ENCODE data around the gene PHKG1. TPM values are rescaled to one million over a fixed set of nuclear protein-coding genes. Genes with fewer than 3 reads are reported as not detected.
A peak's percentile ranks its signal among the peaks of the same experiment; 100 is the strongest.
"Not testable (repeated sequence)": the region's sequence is repeated elsewhere in the genome, so short reads cannot be mapped to it uniquely, and the experiment has no call there.

The PHKG1 gene
- total RNA-seq, 2 donors from 2014 or later = 11.7 to 27.3 TPM

DNA sequence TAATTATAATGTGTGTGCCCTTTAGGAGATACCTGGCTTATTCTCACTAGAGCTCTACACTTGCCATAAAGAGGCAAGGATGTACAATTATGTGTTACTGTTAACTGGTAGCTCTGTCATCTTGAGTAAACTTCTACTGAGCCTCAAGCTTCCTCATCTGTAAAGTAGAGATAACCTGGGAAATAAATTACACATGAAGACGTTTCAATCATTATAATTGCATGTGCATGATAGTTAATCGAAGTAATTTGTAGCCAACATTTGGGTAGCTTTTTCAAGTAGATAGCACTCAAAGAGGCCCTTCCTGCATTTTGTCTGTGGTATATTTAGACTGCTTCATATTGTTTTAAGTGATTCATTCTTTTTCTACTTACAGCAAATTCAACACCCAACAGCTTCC is 38.8 kb downstream of the PHKG1 start:
- H3K9me3 ChIP-seq = no peaks in the 10 kb centered on the region
- no peak overlapping the region for H3K4me3 ChIP-seq
- H3K4me1 ChIP-seq = peaks cover 0 to 33% of the 10 kb centered on the region in 2 donors
- no peak for TF ChIP-seq CTCF (IDR thresholded peaks at IDR 0.05)
- H3K27me3 ChIP-seq = no peaks in the 10 kb centered on the region
- no peak overlapping the region for H3K27ac ChIP-seq
- DNase-seq (ENCODE audit: low spot score) = no peak
- peaks cover 58% of the 10 kb centered on the region for H3K36me3 ChIP-seq

- Histone ChIP-seq H3K27me3 (no peaks in the 10 kb centered on the region), H3K27ac (no peak overlapping the region), H3K36me3 (peaks cover 52% of the 10 kb centered on the region), H3K4me3 (no peak overlapping the region), H3K4me1 (peaks cover 0 to 38% of the 10 kb centered on the region in 2 donors), H3K9me3 (no peaks in the 10 kb centered on the region)
- DNase-seq (ENCODE audit: low spot score) = no peak
- no peak for TF ChIP-seq CTCF (IDR thresholded peaks at IDR 0.05)
Measured at GRCh38 chr7:56053379-56053778, 39.4 kb downstream of the PHKG1 start.

DNA sequence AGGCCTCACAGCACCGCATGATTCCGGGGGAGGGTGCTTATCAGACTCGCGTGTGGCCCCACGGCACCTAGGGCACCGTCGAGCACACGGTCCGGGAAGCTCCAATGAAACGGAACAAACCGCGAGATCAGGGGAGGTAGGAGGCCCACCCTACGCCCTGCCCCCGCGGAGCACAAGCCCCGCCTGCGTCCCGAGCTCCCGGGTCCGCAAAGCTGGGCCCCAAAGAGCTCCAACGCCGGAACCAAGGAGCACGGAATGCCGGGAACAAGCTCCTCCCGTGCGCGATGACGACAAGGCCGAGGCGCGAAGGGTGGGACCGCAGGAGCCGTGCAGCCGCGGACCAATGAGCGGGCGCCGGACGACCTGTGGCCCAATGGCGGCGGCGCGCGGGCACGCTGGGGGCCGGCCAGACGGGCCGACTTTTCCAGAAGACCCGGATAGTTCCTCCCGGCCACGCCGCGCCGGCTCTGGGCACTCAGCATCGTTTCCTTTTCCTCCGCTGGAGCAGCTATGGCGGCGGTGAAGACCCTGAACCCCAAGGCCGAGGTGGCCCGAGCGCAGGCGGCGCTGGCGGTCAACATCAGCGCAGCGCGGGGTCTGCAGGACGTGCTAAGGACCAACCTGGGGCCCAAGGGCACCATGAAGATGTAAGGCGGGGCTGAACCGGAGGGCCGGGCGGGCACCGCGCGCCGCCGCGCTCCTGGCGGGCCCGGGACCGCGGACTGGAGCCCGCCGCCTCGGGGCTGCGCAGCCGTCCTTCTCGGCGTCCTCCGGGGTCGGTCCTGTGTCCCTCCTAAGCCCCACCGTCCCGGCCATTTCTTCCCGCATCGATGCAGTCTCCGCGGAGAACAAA is 41.2 kb downstream of the PHKG1 start, which contains the start of the genes CCT6A and PSPH:
Gene CCT6A, plus strand, starts transcription at position 427 of the 853 bp plus-strand sequence. Its CDS starts 84 bp downstream, at position 511.
Gene PSPH, minus strand, starts transcription at position 106 of the 853 bp plus-strand sequence. CDS start 30,232 bp downstream, outside the sequence.
- DNase-seq (ENCODE audit: low spot score) = peak; percentile 97
- Histone ChIP-seq H3K27me3 (no peaks in the 10 kb centered on the region), H3K4me3 (peak within 1 kb of the TSS; percentile 76 to 82), H3K9me3 (no peaks in the 10 kb centered on the region), H3K36me3 (peaks cover 33% of the 10 kb centered on the region), H3K27ac (peak within 1 kb of the TSS; percentile 88 to 90), H3K4me1 (peaks cover 0 to 41% of the 10 kb centered on the region in 2 donors)
- TF ChIP-seq CTCF (IDR thresholded peaks at IDR 0.05) = no peak

GRCh38 chr7:56051053-56051338 is 41.8 kb downstream of the PHKG1 start:
- TF ChIP-seq CTCF (IDR thresholded peaks at IDR 0.05) = no peak
- Histone ChIP-seq H3K27me3 (no peaks in the 10 kb centered on the region), H3K27ac (peak overlapping the region; percentile 88 to 90), H3K9me3 (no peaks in the 10 kb centered on the region), H3K36me3 (peaks cover 28% of the 10 kb centered on the region), H3K4me3 (peak overlapping the region; percentile 76 to 82), H3K4me1 (peaks cover 0 to 44% of the 10 kb centered on the region in 2 donors)
- DNase-seq (ENCODE audit: low spot score) = no peak

DNA sequence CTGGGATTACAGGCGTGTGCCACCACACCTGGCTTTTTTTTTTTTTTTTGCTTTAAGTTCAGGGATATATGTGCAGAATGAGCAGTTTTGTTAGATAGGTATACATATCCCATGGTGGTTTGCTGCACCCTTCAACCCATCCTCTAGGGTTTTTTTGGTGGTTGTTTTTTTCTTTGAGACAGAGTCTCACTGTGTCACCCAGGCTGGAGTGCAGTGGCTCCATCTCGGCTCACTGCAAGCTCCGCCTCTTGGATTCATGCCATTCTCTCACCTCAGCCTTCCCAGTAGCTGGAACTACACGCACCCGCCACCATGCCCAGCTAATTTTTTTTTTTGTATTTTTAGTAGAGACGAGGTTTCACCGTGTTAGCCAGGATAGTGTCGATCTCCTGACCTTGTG is 44.0 kb downstream of the PHKG1 start:
- DNase-seq (ENCODE audit: low spot score); H3K4me3 ChIP-seq; H3K36me3 ChIP-seq; H3K9me3 ChIP-seq; H3K27me3 ChIP-seq: not testable (repeated sequence)
- H3K4me1 ChIP-seq = peaks cover 0 to 44% of the 10 kb centered on the region in 2 donors
- H3K27ac ChIP-seq = peak overlapping the region in 1 of 2 donors; percentile 21

- H3K36me3 ChIP-seq = peaks cover under 1% of the 10 kb centered on the region
- H3K9me3 ChIP-seq = no peaks in the 10 kb centered on the region
- no peak for DNase-seq (ENCODE audit: low spot score)
- TF ChIP-seq CTCF (IDR thresholded peaks at IDR 0.05) = no peak
- H3K27ac ChIP-seq = no peak overlapping the region
- H3K4me1 ChIP-seq = peaks cover 0 to 42% of the 10 kb centered on the region in 2 donors
- H3K4me3 ChIP-seq = no peak overlapping the region
- no peaks in the 10 kb centered on the region for H3K27me3 ChIP-seq
Measured at GRCh38 chr7:56048245-56048644, 44.5 kb downstream of the PHKG1 start.

DNA sequence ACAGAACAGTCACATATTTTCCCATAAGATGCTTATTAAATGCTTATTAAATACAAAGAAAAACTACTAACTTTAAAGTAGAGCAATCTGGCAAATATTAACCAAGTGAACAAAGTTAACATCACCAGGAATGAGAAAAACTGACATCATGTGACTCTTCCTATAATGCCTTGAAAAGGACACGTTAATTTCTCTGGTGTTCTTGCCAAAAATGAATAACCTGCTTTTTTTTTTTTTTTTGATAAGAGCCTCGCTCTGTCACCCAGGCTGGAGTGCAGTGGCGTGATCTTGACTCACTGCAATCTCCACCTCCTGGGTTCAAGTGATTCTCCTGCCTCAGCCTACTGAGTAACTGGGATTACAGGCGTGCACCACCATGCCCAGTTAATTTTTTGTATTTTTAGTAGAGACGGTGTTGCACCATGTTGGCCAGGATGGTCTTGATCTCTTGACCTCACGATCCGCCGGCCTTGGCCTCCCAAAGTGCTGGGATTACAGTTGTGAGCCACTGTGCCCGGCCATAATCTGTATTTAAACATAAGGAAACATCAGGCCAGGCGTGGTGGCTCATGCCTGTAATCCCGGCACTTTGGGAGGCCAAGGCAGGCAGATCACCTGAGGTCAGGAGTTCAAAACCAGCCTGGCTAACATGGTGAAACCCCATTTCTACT is 45.2 kb downstream of the PHKG1 start:
- H3K27ac ChIP-seq; H3K27me3 ChIP-seq; DNase-seq (ENCODE audit: low spot score); H3K36me3 ChIP-seq; H3K9me3 ChIP-seq; H3K4me3 ChIP-seq: not testable (repeated sequence)
- H3K4me1 ChIP-seq = peaks cover 0 to 35% of the 10 kb centered on the region in 2 donors
